ENCODE data around the gene PKN1.

DNA sequence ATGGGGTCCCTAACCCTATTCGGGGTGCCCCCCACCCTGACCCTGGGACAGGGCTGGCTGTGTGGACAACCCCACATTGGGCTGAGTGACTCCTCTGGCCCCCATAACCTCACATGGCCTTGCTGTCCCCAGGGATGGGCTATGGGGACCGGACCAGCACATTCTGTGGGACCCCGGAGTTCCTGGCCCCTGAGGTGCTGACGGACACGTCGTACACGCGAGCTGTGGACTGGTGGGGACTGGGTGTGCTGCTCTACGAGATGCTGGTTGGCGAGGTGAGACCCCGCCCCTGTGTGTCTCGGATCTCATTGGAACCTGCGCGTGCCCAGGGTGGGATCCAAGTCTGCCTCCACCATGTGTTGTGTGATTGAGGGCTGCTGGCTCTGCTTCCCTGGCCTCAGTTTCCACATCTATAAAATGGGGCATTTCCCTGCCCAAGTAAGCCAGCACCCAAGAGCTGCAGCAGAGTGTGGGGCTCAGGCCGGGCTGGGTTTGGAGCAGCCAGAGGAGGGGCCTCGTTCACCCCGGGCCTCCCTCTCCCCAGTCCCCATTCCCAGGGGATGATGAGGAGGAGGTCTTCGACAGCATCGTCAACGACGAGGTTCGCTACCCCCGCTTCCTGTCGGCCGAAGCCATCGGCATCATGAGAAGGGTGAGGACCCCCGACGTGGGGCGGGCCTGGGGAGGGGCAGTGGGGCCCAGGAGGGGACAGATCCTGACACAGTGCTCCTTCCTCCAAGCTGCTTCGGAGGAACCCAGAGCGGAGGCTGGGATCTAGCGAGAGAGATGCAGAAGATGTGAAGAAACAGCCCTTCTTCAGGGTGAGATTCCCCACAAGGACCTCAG lies 37.1 kb downstream of the PKN1 start:
- TF ChIP-seq, protein P1, sequence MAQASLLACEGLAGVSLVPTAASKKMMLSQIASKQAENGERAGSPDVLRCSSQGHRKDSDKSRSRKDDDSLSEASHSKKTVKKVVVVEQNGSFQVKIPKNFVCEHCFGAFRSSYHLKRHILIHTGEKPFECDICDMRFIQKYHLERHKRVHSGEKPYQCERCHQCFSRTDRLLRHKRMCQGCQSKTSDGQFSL (CRISPR knock-in tag; IDR thresholded peaks at IDR 0.05) = no peak
- no peak for TF ChIP-seq EZH2 (conservative IDR thresholded peaks at IDR 0.05; ENCODE audit: low read depth, low read length)
- TF ChIP-seq RAD21 (CRISPR knock-in tag; IDR thresholded peaks at IDR 0.05) = no peak
- TF ChIP-seq, protein P2, sequence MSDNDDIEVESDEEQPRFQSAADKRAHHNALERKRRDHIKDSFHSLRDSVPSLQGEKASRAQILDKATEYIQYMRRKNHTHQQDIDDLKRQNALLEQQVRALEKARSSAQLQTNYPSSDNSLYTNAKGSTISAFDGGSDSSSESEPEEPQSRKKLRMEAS (IDR thresholded peaks at IDR 0.05) = no peak
- TF ChIP-seq ZNF138 (CRISPR knock-in tag; IDR thresholded peaks at IDR 0.05; ENCODE audit: low read depth) = no peak
- TF ChIP-seq ARNT (IDR thresholded peaks at IDR 0.05) = no peak
- TF ChIP-seq, protein P3, sequence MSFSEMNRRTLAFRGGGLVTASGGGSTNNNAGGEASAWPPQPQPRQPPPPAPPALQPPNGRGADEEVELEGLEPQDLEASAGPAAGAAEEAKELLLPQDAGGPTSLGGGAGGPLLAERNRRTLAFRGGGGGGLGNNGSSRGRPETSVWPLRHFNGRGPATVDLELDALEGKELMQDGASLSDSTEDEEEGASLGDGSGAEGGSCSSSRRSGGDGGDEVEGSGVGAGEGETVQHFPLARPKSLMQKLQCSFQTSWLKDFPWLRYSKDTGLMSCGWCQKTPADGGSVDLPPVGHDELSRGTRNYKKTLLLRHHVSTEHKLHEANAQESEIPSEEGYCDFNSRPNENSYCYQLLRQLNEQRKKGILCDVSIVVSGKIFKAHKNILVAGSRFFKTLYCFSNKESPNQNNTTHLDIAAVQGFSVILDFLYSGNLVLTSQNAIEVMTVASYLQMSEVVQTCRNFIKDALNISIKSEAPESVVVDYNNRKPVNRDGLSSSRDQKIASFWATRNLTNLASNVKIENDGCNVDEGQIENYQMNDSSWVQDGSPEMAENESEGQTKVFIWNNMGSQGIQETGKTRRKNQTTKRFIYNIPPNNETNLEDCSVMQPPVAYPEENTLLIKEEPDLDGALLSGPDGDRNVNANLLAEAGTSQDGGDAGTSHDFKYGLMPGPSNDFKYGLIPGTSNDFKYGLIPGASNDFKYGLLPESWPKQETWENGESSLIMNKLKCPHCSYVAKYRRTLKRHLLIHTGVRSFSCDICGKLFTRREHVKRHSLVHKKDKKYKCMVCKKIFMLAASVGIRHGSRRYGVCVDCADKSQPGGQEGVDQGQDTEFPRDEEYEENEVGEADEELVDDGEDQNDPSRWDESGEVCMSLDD (CRISPR knock-in tag; IDR thresholded peaks at IDR 0.05; ENCODE audit: borderline replicate concordance) = no peak
- no peak for TF ChIP-seq EEA1 (CRISPR knock-in tag; IDR thresholded peaks at IDR 0.05; ENCODE audit: borderline replicate concordance)
- no peak for TF ChIP-seq POLR2A (IDR thresholded peaks at IDR 0.05; ENCODE audit: insufficient read depth in 1 of 2, low read depth in 2 of 2, low read length in 2 of 2)
- TF ChIP-seq, protein P4, sequence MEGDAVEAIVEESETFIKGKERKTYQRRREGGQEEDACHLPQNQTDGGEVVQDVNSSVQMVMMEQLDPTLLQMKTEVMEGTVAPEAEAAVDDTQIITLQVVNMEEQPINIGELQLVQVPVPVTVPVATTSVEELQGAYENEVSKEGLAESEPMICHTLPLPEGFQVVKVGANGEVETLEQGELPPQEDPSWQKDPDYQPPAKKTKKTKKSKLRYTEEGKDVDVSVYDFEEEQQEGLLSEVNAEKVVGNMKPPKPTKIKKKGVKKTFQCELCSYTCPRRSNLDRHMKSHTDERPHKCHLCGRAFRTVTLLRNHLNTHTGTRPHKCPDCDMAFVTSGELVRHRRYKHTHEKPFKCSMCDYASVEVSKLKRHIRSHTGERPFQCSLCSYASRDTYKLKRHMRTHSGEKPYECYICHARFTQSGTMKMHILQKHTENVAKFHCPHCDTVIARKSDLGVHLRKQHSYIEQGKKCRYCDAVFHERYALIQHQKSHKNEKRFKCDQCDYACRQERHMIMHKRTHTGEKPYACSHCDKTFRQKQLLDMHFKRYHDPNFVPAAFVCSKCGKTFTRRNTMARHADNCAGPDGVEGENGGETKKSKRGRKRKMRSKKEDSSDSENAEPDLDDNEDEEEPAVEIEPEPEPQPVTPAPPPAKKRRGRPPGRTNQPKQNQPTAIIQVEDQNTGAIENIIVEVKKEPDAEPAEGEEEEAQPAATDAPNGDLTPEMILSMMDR (CRISPR knock-in tag; IDR thresholded peaks at IDR 0.05) = no peak

Measured in HepG2 (cell line).